ENCODE measurements around the gene CISH.

Gene CISH

GRCh38 chr3:50605901-50606326, 5.7 kb downstream of the CISH start:
- DNase-seq (ENCODE audit: low read depth) = no peak
- TF ChIP-seq, protein P1, sequence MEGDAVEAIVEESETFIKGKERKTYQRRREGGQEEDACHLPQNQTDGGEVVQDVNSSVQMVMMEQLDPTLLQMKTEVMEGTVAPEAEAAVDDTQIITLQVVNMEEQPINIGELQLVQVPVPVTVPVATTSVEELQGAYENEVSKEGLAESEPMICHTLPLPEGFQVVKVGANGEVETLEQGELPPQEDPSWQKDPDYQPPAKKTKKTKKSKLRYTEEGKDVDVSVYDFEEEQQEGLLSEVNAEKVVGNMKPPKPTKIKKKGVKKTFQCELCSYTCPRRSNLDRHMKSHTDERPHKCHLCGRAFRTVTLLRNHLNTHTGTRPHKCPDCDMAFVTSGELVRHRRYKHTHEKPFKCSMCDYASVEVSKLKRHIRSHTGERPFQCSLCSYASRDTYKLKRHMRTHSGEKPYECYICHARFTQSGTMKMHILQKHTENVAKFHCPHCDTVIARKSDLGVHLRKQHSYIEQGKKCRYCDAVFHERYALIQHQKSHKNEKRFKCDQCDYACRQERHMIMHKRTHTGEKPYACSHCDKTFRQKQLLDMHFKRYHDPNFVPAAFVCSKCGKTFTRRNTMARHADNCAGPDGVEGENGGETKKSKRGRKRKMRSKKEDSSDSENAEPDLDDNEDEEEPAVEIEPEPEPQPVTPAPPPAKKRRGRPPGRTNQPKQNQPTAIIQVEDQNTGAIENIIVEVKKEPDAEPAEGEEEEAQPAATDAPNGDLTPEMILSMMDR (IDR thresholded peaks at IDR 0.05; ENCODE audit: low read depth, low read length, missing control alignments) = no peak
- no peak overlapping the region for H3K4me3 ChIP-seq (ENCODE audit: low read depth, low read length)

DNA sequence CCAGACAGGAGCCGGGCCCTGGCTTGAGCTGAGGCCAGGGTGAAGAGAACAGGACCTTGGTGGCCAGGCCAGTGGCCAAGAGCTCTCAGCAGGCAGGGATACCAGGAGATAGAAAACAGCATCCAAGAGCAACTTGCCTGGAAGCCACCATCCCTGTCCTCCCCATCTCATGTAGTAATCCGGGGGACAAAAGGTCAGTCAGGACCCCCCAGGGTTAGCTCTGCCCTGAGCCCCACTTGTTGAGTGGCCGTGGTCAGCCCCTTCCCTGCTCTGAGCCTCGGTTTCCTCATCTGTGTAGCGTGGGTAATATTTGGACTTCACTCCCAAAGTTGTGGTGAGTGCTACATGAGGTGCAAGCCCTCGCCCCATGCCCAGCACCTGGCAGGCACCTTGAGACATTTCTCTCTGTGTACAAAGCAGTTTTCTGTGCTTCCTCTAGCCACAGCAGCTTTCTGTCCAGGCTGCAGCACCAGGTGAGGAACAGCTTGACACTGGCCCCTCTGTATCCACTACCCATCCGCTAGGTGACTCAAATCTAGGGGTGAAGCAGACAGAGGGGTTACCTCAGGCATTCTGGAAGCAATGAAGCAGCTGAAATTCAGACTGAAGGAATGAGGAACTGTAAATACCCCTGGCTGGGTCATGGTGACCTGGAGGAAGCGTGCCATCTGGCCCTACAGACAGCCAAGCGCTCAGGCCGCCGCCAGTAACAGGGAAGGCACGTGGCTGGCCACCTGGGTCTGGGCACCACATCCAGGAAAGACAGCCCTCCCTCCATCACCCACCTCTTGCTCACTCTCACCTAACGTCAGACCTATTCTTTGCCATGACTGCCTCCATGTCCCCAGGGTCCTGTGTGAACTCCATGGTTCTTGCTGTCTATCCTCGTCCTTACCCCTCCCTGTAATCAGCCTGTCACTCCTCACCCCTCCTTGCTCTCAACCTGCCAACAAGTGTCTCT, 6.7 kb downstream of the CISH start:
- TF ChIP-seq, protein P1 (IDR thresholded peaks at IDR 0.05; ENCODE audit: low read depth, low read length, missing control alignments) = no peak
- no peak for DNase-seq (ENCODE audit: low read depth)
- no peak overlapping the region for H3K4me3 ChIP-seq (ENCODE audit: low read depth, low read length)

GRCh38 chr3:50604110-50604621, 7.4 kb downstream of the CISH start:
- DNase-seq (ENCODE audit: low read depth) = no peak
- H3K4me3 ChIP-seq (ENCODE audit: low read depth, low read length) = no peak overlapping the region
- TF ChIP-seq, protein P1 (IDR thresholded peaks at IDR 0.05; ENCODE audit: low read depth, low read length, missing control alignments) = no peak

DNA sequence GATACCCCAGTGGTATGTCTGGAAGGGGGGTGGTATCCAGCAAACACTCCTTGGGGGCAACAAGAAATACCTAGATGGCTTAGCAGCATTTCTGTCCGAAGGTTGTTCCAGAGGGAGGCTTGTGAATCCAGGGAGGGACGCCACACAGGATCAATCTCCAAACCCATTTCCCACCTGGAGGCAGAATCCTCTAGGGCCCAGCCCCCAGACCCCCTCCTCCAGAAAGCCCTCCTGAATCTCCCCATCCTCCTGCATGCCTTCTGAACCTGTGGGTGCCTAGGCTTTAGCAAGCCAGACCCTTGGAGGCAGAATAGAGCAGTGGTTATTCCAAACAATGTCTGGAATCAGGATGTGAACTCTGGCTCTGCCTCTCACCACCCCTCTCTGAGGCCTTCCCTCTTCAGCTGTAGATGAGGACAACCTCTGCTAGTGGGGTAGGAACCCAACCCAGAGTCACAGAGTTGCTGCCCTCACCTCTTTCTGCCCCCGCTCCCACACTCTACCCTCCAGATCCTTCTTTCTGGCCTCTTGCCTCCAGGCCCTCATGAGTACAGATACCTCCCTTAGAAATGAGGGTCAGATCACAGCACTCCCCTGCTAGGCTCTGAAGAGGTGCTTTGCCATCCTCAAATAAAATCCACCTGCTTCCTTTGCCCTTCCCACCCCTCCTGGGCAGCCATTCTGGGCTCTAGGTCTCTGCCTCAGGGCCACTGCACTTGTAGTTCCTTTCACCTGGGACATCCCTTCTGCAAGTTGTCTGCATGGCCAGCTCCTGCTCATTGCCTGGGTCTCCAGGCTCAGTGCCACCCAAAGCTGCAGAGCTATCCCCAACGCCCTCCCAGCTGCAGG, 8.1 kb downstream of the CISH start:
- DNase-seq (ENCODE audit: low read depth) = no peak
- H3K4me3 ChIP-seq (ENCODE audit: low read depth, low read length) = no peak overlapping the region
- TF ChIP-seq, protein P1 (IDR thresholded peaks at IDR 0.05; ENCODE audit: low read depth, low read length, missing control alignments) = no peak

DNA sequence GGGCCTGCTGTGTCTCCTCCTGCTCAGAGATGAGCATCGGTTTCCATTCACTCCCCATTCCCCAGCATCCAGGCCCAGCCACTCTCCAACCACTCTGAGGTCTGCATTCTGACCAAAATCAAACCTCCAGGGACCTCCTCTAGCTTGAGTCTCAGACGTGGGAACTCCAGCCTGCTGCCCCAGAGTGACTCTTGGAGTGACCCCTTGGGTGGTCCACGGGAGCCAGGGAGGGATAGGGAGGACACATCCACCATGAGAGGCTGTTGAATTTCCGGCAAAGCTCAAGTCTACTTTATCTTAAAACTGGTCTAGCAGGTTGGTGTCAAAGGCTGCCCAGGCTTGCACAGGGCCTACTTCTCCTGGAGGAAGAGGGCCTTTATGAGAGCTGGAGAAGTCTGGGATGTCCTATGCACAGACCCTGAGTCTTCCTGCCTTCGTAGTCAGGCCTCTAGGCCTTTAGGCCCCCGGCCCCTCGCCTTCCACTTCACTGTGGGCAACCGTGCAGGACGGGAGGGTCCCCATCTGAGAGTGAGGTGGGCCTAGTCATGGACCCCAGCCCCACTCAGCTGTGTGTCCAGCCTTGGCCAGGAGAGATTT, 8.9 kb downstream of the CISH start:
- no peak overlapping the region for H3K4me3 ChIP-seq (ENCODE audit: low read depth, low read length)
- DNase-seq (ENCODE audit: low read depth) = no peak
- TF ChIP-seq, protein P1 (IDR thresholded peaks at IDR 0.05; ENCODE audit: low read depth, low read length, missing control alignments) = no peak

DNA sequence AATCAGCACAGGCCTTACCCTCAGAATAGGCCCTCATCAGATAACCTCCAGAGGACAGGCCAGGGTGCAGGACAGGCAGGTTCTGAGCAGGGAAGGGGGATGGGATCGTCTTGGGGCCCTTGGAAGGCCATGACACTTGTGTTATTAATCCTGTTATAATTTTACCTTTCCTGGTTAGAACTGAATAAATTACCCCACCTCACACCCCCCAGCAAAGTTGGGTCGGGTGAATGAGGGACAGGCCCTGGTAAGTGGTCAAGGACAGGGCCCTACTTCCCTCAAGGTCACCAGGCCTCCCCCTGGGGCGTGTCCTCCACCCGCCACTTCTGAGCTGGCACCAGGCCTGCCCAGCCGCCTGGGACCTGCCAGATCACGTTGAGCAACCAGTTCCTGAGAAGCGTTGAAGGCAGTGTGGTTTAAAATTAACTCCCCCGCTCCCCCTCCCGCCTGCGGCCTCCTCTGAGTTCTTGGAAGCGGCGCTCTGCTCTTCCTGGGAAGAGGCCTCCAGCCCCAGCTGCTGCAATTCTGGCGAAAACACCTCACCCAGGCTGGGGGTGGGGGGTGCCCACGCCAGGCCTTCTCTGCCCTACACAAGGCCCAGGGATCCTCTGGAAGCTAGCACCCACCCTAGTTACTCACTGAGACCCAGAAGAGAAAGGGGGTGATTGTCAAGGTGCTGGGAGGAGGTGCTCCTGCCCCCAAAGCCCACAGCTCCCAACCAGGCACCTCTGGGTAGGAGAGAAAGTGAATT, 10.6 kb downstream of the CISH start:
- no peak for DNase-seq (ENCODE audit: low read depth)
- TF ChIP-seq, protein P1 (IDR thresholded peaks at IDR 0.05; ENCODE audit: low read depth, low read length, missing control alignments) = no peak
- H3K4me3 ChIP-seq (ENCODE audit: low read depth, low read length) = no peak overlapping the region

Measured in GM12864 (cell line).